NB4 (cell line): Measurements from ENCODE around the gene ATP2A3.

Source experiments
- POLR2A ChIP-seq: IDR thresholded peaks from 2 replicates; pipeline ENCODE4 v1.6.1; 2011; ENCODE audit warnings: mild to moderate bottlenecking; ENCODE audit not compliant: insufficient read length; ENCODE audit errors: extremely low read depth
- TF ChIP-seq, protein P1 (sequence below): IDR thresholded peaks from one replicate; pipeline ENCODE4 v1.5.1; 2012; ENCODE audit warnings: low read depth, low read length

DNA sequence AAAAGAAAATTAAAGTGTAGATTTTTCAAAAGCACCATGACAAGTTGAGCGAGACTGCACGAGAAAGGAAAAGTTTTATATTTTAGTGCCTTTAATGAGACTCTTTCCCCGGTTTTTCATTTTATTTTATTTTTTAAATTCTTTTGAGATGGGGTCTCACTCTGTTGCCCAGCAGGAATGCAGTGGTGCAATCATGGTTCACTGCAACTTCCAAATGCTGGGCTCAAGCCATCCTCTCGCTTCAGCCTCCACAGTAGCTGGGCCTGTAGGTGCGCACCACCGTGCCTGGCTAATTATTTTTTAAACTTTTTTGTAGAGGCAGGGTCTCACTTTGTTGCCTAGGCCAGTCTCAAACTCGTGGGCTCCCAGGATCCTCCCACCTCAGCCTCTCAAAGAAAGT is 5.7 kb upstream of the ATP2A3 start:
- no peak for TF ChIP-seq POLR2A
- TF ChIP-seq, protein P1, sequence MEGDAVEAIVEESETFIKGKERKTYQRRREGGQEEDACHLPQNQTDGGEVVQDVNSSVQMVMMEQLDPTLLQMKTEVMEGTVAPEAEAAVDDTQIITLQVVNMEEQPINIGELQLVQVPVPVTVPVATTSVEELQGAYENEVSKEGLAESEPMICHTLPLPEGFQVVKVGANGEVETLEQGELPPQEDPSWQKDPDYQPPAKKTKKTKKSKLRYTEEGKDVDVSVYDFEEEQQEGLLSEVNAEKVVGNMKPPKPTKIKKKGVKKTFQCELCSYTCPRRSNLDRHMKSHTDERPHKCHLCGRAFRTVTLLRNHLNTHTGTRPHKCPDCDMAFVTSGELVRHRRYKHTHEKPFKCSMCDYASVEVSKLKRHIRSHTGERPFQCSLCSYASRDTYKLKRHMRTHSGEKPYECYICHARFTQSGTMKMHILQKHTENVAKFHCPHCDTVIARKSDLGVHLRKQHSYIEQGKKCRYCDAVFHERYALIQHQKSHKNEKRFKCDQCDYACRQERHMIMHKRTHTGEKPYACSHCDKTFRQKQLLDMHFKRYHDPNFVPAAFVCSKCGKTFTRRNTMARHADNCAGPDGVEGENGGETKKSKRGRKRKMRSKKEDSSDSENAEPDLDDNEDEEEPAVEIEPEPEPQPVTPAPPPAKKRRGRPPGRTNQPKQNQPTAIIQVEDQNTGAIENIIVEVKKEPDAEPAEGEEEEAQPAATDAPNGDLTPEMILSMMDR = no peak
